K562 (cell line): ENCODE results near the gene DLG3. TPM values are rescaled to one million over a fixed set of nuclear protein-coding genes. Genes with fewer than 3 reads are reported as not detected.

Source experiments
- ATAC-seq: fragments of 200-7000 bp; cut with Tn5 transposase; 3 replicates; pipeline ENCODE4 v1.9.1; 2020; ENCODE audit warnings: moderate library complexity
- BruUV-seq: library from RNA; stranded (reverse); fragments of 400-500 nt; replicated peaks from 2 replicates; lab custom pipeline; 2021; lab: Mats Ljungman, UMichigan
- CTCF ChIA-PET: fragments of 300-600 bp; formaldehyde crosslinking; extraction: SDS; loops from one replicate; lab custom pipeline; 2021; ENCODE audit warnings: low intra/inter-chr PET ratio; lab: Yijun Ruan, JAX
- POLR2A ChIA-PET: fragments of 300-600, 350-650 bp; sonication (Branson Sonifier 250); formaldehyde crosslinking; extraction: SDS; loops from one replicate; lab custom pipeline; 2021; ENCODE audit warnings: antibody characterized with exemption, inconsistent platforms; lab: Yijun Ruan, JAX
- DNase-seq, 4 experiments: peaks; one replicate each; pipeline versions ENCODE4 v3.0.0 to v3.0.0-alpha.2; 2011 to 2018; ENCODE audit warnings: low spot score in 3 of 4, mixed read lengths in 3 of 4; ENCODE audit errors: extremely low read depth in 1 of 4
- FAIRE-seq: peaks from 2 replicates; lab custom pipeline; 2011; peaks lifted over from hg19 to GRCh38; lab: Jason Lieb, UNC
- H2AFZ ChIP-seq: 2 replicates; pipeline ENCODE4 v1.6.0; 2011; ENCODE audit warnings: low read depth, low read length, control low read depth, inconsistent platforms
- H3K27ac ChIP-seq: fragments of 200-600 bp; 3 replicates; pipeline ENCODE4 v1.8.0; 2011; ENCODE audit warnings: low read depth, mild to moderate bottlenecking, control low read depth, inconsistent platforms, low read length, moderate library complexity, mixed read lengths; ENCODE audit errors: extremely low read depth
- H3K27me3 ChIP-seq, 2 experiments: fragments of 300-600 bp in 1 of 2; 2 replicates in 1 of 2; 3 replicates in 1 of 2; pipeline versions ENCODE4 v1.6.0 to v1.8.0; 2011; ENCODE audit warnings: inconsistent platforms in 2 of 2, low read length in 2 of 2, mild to moderate bottlenecking in 1 of 2, mixed read lengths in 1 of 2, moderate library complexity in 1 of 2; ENCODE audit not compliant: control insufficient read depth in 2 of 2, insufficient read depth in 2 of 2
- H3K36me3 ChIP-seq: fragments of 300-600 bp; 3 replicates; pipeline ENCODE4 v1.8.0; 2011; ENCODE audit warnings: mild to moderate bottlenecking, low read length, inconsistent platforms; ENCODE audit not compliant: control insufficient read depth, insufficient read depth
- H3K4me1 ChIP-seq, 2 experiments: fragments of 200-600 bp in 1 of 2; replicated peaks in 1 of 2; 2 replicates in 1 of 2; 3 replicates in 1 of 2; pipeline versions ENCODE4 v1.5.1 to v1.8.0; 2011; ENCODE audit warnings: inconsistent platforms in 2 of 2, low read length in 2 of 2, mild to moderate bottlenecking in 1 of 2, mixed read lengths in 1 of 2, moderate library complexity in 1 of 2; ENCODE audit not compliant: control insufficient read depth in 2 of 2, insufficient read depth in 2 of 2
- H3K4me2 ChIP-seq: 2 replicates; pipeline ENCODE4 v1.6.1; 2011; ENCODE audit warnings: low read length, control low read depth, inconsistent platforms, mixed read lengths; ENCODE audit not compliant: insufficient read depth
- H3K4me3 ChIP-seq: fragments of 200-600 bp; sonication (generic), shearing (Covaris generic); 2 replicates; pipeline ENCODE4 v1.5.1; 2016; ENCODE audit warnings: control low read depth, inconsistent platforms
- H3K79me2 ChIP-seq: fragments of 200-600 bp; 3 replicates; pipeline ENCODE4 v1.8.0; 2011; ENCODE audit warnings: low read length, inconsistent platforms; ENCODE audit not compliant: control insufficient read depth, insufficient read depth
- H3K9ac ChIP-seq, 2 experiments: 2 replicates each; pipeline versions ENCODE4 v1.6.0 to v1.6.1; 2011; ENCODE audit warnings: low read depth in 2 of 2, low read length in 2 of 2, control low read depth in 1 of 2, inconsistent platforms in 1 of 2, mild to moderate bottlenecking in 1 of 2, mixed read lengths in 1 of 2; ENCODE audit not compliant: insufficient read depth in 1 of 2
- H3K9me1 ChIP-seq: one replicate; pipeline ENCODE4 v1.6.0; 2011; ENCODE audit warnings: inconsistent platforms, mild to moderate bottlenecking, low read length, moderate library complexity; ENCODE audit not compliant: control insufficient read depth, insufficient read depth
- H3K9me3 ChIP-seq: replicated peaks from 2 replicates; pipeline ENCODE4 v1.5.1; 2011; ENCODE audit warnings: low read depth, low read length, inconsistent platforms; ENCODE audit not compliant: control insufficient read depth, insufficient read depth
- H4K20me1 ChIP-seq: replicated peaks from 2 replicates; pipeline ENCODE4 v1.6.1; 2011; ENCODE audit warnings: low read length, inconsistent platforms, mixed read lengths; ENCODE audit not compliant: control insufficient read depth, insufficient read depth
- BACH1 ChIP-seq: fragments of 200-800 bp; sonication (Bioruptor generic); IDR thresholded peaks from 2 replicates; pipeline ENCODE4 v1.6.1; 2016; ENCODE audit warnings: missing genetic modification characterization, missing compliant biosample characterization
- DNMT1 ChIP-seq: fragments of 450-650 bp; IDR thresholded peaks from 2 replicates; pipeline ENCODE4 v1.6.1; 2016; ENCODE audit warnings: antibody characterized with exemption, mild to moderate bottlenecking
- MCM3 ChIP-seq: fragments of 450-650 bp; IDR thresholded peaks from 2 replicates; pipeline ENCODE4 v1.6.1; 2016
- NKRF ChIP-seq: fragments of 450-650 bp; IDR thresholded peaks from 2 replicates; pipeline ENCODE4 v1.6.1; 2016; ENCODE audit warnings: borderline replicate concordance
- SRSF1 ChIP-seq: fragments of 200-400 bp; formaldehyde crosslinking; IDR thresholded peaks from 2 replicates; pipeline ENCODE4 v1.6.1; 2017; ENCODE audit warnings: mild to moderate bottlenecking, low read depth, low read length, moderate library complexity
- TFAP4 ChIP-seq: sonication (generic); formaldehyde crosslinking; IDR thresholded peaks from 2 replicates; pipeline ENCODE4 v1.8.0; 2022; ENCODE audit warnings: missing genetic modification reagents, mild to moderate bottlenecking, moderate library complexity, borderline replicate concordance
- U2AF1 ChIP-seq: fragments of 200-400 bp; formaldehyde crosslinking; optimal IDR thresholded peaks from 2 replicates; pipeline ENCODE3; 2017; ENCODE audit warnings: mild to moderate bottlenecking, low read depth, low read length, moderate library complexity
- ZNF398 ChIP-seq: fragments of 250-450 bp; sonication (Bioruptor Pico); IDR thresholded peaks from 2 replicates; pipeline ENCODE4 v1.8.0; 2021; ENCODE audit warnings: moderate library complexity, mild to moderate bottlenecking, inconsistent platforms
- ZNF830 ChIP-seq: fragments of 250-450 bp; sonication (Bioruptor Pico); IDR thresholded peaks from 2 replicates; pipeline ENCODE4 v1.5.0; 2021; ENCODE audit warnings: mild to moderate bottlenecking
- ZSCAN29 ChIP-seq: fragments of 450-650 bp; IDR thresholded peaks from 2 replicates; pipeline ENCODE4 v1.6.1; 2017
- WGBS: fragments of 100-300 bp; shearing (Covaris generic); methylation state at CpG from one replicate; pipeline ENCODE4 v1.1.6; 2016; ENCODE audit warnings: low coverage, mixed read lengths; ENCODE audit not compliant: insufficient coverage; ENCODE audit errors: missing lambda C conversion rate; 5-methylcytosine and 5-hydroxymethylcytosine counted together
- in situ Hi-C: fragments of 300-500 bp; cut with MboI; formaldehyde crosslinking; loops from 4 replicates; pipeline ENCODE4 v1.15.0; 2018; ENCODE audit warnings: inconsistent platforms, mixed read lengths
- intact Hi-C: fragments of 100-400 bp; cut with micrococcal nuclease; formaldehyde crosslinking; loops from 2 replicates; pipeline ENCODE4 v1.14.2; 2022
- polyA plus RNA-seq, 8 experiments: library from polyadenylated mRNA; depleted of rRNA in 4 of 8; stranded (reverse) in 5 of 8; unstranded in 3 of 8; fragments of >200 nt; fragmentation: Nextera tagmentation in 2 of 8; fragmentation: Illumina TruSeq in 1 of 8; extraction: Ambion mirVana in 2 of 8; extraction: Trizol in 1 of 8; gene quantifications; 2 replicates each; pipeline versions ENCODE4 v1.2.1 to v1.2.3, GENCODE V29; 2011 to 2014; ENCODE audit warnings: inconsistent platforms in 1 of 8, missing spikeins in 1 of 8
- total RNA-seq, 7 experiments: library from RNA; depleted of rRNA in 6 of 7; stranded (reverse); fragments of >200 nt in 6 of 7; fragmentation: Illumina TruSeq in 2 of 7; extraction: Trizol in 2 of 7; gene quantifications; 2 replicates each; pipeline versions ENCODE4 v1.2.1 to v1.2.3, GENCODE V29; 2011 to 2021; ENCODE audit warnings: low replicate concordance in 1 of 7

DLG3 gene
- total and polyA plus RNA-seq, 9 of the 15 experiments (the other 6 are each of a cell fraction or from before 2014, with no cell fraction given): 3.1 to 15.7 (median 8.8) TPM

GRCh38 chrX:70481471-70482270, 37.0 kb downstream of the DLG3 start:
- no peaks in the 10 kb centered on the region for H3K9me3 ChIP-seq
- ChIA-PET POLR2A (no interaction called here), CTCF (no interaction called here)
- FAIRE-seq: no peak
- H3K9me1 ChIP-seq: no peaks in the 10 kb centered on the region
- no peaks in the 10 kb centered on the region for H3K27me3 ChIP-seq
- peaks cover 17% of the 10 kb centered on the region; the same call in 1 of the 2 replicates for H4K20me1 ChIP-seq
- H3K4me2 ChIP-seq: no peak overlapping the region
- H3K36me3 ChIP-seq: no peaks in the 10 kb centered on the region; the same call in 2 of the 3 replicates
- WGBS: 40% methylated on average over 8 of the region's 8 CpGs
- in situ Hi-C loops: no loop called here
- no TSS peak for BruUV-seq
- no peak overlapping the region for H3K9ac ChIP-seq
- H2AFZ ChIP-seq: no peak overlapping the region
- TF ChIP-seq SRSF1: no peak
- TF ChIP-seq DNMT1: no peak
- no peak for TF ChIP-seq MCM3
- TF ChIP-seq ZNF830 (CRISPR knock-in tag): no peak
- no peak for TF ChIP-seq TFAP4
- TF ChIP-seq NKRF: no peak
- no peak for TF ChIP-seq ZSCAN29
- no peak for TF ChIP-seq BACH1 (tag)
- TF ChIP-seq ZNF398 (CRISPR knock-in tag): no peak
- TF ChIP-seq U2AF1: no peak
- H3K4me1 ChIP-seq: no peaks in the 10 kb centered on the region; a peak in 1 of 5 replicates
- no peak overlapping the region for H3K27ac ChIP-seq
- no peak overlapping the region for H3K4me3 ChIP-seq
- no peak for DNase-seq
- intact Hi-C loops: no loop called here
- ATAC-seq: no peak
- H3K79me2 ChIP-seq: no peaks in the 10 kb centered on the region
